Stomach smooth muscle (tissue), 2 donors: Measurements from ENCODE around the gene KCNMB1.

Experiments used
- H3K27ac ChIP-seq: one replicate; pipeline ENCODE4 v1.7.0; 2013; ENCODE audit warnings: mild to moderate bottlenecking, low read length, inconsistent platforms
- H3K27me3 ChIP-seq, 2 donors: one replicate each; pipeline ENCODE4 v1.7.0; 2013; ENCODE audit warnings: low read length in 2 of 2; ENCODE audit not compliant: insufficient read depth in 2 of 2, control insufficient read depth in 1 of 2
- H3K36me3 ChIP-seq, 2 donors: one replicate each; pipeline ENCODE4 v1.7.0; 2013; ENCODE audit warnings: low read length in 2 of 2; ENCODE audit not compliant: control insufficient read depth in 2 of 2, insufficient read depth in 2 of 2
- H3K4me1 ChIP-seq: one replicate; pipeline ENCODE4 v1.7.0; 2013; ENCODE audit warnings: low read length; ENCODE audit not compliant: control insufficient read depth, insufficient read depth
- H3K4me3 ChIP-seq, 2 donors: one replicate each; pipeline ENCODE4 v1.7.0; 2013; ENCODE audit warnings: low read length in 2 of 2
- H3K9ac ChIP-seq, 2 donors: one replicate each; pipeline ENCODE4 v1.7.0; 2013; ENCODE audit warnings: low read length in 2 of 2, mild to moderate bottlenecking in 1 of 2
- H3K9me3 ChIP-seq, 2 donors: one replicate each; pipeline ENCODE4 v1.7.0; 2013; ENCODE audit warnings: low read length in 2 of 2; ENCODE audit not compliant: control insufficient read depth in 2 of 2
- donor health status: healthy.
- donor health status: Pancreatic carcinoma.

The KCNMB1 gene

DNA sequence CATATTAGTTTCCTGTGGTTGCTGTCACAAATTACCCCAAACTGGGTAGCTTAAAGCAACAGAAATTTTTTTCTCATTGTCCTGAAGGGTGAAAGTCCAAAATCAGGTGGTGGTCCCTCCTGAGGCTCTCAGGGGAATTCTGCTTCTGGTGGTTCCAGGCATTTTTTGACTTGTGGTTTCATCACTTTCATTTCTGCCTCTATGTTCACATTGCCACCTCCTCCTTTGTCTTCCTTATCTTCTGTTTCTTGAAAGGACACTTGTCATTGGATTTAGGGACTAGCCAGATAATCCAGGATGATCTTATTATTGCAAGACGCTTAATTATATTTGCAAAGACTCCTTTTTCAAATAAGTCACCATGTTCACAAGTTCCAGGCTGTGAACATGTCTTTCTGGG is 43.2 kb downstream of the KCNMB1 start:
- H3K27ac ChIP-seq, result no peak overlapping the region
- no peak overlapping the region for H3K4me3 ChIP-seq
- H3K9me3 ChIP-seq, result no peaks in the 10 kb centered on the region
- H3K4me1 ChIP-seq, result peaks cover 4% of the 10 kb centered on the region
- no peaks in the 10 kb centered on the region for H3K36me3 ChIP-seq
- H3K27me3 ChIP-seq, result peaks cover 0 to 6% of the 10 kb centered on the region in 2 donors
- no peak overlapping the region for H3K9ac ChIP-seq

DNA sequence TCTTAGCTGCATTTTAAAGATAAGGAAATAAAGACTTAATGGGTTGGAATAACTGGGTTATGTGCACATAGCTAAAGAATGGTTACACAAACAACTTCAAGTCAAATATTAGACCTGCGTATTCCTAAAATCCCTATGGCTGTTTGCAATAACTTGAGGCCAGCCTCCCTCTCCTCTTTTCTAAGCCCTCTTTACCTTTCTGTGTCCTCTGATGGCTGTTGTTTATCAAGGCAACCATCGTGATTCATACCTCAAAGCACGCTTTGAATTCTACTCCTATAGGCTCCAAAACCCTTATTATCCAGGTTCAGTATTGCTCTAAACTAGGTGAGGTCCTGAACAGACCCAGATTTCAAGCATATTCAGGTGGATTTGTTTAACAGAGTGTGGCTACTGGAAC is 46.0 kb downstream of the KCNMB1 start:
- Histone ChIP-seq H3K4me3 (no peak overlapping the region), H3K9me3 (no peaks in the 10 kb centered on the region), H3K36me3 (no peaks in the 10 kb centered on the region), H3K9ac (no peak overlapping the region), H3K27ac (no peak overlapping the region), H3K4me1 (peaks cover 2% of the 10 kb centered on the region), H3K27me3 (peaks cover 0 to 6% of the 10 kb centered on the region in 2 donors)

DNA sequence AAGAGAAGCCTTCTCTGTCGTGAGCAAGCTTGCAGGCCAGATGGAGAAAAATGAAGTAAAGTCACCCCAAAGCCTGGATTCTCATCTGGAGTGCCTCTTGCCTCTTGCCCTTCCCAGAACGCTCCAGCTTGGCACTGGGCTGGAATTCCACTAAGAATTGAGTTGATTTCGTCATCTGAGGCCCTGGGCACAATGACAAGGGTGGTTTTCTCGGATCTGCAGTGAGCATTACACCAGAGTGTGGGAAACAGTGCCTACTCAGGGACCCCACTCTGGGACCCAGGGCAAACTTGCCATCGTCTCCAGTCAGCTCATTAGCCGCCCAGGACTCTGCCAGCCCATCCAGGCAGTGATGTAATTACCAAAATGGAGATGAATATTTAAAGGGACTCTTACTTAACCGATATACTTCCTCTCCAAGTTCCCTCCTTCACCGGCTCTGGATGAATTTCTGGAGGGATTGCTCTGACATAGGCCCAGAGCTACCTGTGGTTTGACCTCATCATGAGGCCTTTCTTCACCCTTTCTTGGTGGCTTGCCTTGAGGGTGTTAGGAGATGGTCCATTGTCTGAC is 46.9 kb downstream of the KCNMB1 start:
- no peak overlapping the region for H3K9ac ChIP-seq
- peaks cover 0 to 5% of the 10 kb centered on the region in 2 donors for H3K27me3 ChIP-seq
- H3K9me3 ChIP-seq, result no peaks in the 10 kb centered on the region
- H3K36me3 ChIP-seq, result no peaks in the 10 kb centered on the region
- H3K27ac ChIP-seq, result no peak overlapping the region
- no peak overlapping the region for H3K4me3 ChIP-seq
- H3K4me1 ChIP-seq, result no peaks in the 10 kb centered on the region

GRCh38 chr5:170341545-170341944 is 47.6 kb downstream of the KCNMB1 start:
- Histone ChIP-seq H3K9me3 (no peaks in the 10 kb centered on the region), H3K27ac (no peak overlapping the region), H3K9ac (no peak overlapping the region), H3K27me3 (peaks cover 0 to 3% of the 10 kb centered on the region in 2 donors), H3K36me3 (no peaks in the 10 kb centered on the region), H3K4me3 (no peak overlapping the region), H3K4me1 (no peaks in the 10 kb centered on the region)

DNA sequence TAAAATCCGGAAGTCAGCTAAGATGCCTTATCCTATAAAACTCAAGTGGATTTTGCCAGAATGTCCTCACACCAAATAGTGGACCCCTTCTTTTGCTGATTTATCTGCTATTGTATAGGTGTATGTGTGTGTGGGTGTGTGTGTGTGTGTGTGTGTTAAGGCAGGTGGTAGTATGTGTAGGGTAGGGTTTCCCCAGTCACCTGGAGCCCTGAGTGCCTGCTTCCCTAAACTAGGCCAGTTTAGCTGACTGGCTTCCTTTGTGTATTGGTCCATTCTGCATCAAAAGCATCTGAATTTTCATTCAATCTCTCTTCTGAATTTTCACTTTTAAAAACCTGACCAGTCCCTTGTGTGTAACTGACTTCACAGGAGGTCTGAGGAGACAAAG is 49.4 kb downstream of the KCNMB1 start:
- no peaks in the 10 kb centered on the region for H3K4me1 ChIP-seq
- peaks cover 0 to 3% of the 10 kb centered on the region in 2 donors for H3K27me3 ChIP-seq

DNA sequence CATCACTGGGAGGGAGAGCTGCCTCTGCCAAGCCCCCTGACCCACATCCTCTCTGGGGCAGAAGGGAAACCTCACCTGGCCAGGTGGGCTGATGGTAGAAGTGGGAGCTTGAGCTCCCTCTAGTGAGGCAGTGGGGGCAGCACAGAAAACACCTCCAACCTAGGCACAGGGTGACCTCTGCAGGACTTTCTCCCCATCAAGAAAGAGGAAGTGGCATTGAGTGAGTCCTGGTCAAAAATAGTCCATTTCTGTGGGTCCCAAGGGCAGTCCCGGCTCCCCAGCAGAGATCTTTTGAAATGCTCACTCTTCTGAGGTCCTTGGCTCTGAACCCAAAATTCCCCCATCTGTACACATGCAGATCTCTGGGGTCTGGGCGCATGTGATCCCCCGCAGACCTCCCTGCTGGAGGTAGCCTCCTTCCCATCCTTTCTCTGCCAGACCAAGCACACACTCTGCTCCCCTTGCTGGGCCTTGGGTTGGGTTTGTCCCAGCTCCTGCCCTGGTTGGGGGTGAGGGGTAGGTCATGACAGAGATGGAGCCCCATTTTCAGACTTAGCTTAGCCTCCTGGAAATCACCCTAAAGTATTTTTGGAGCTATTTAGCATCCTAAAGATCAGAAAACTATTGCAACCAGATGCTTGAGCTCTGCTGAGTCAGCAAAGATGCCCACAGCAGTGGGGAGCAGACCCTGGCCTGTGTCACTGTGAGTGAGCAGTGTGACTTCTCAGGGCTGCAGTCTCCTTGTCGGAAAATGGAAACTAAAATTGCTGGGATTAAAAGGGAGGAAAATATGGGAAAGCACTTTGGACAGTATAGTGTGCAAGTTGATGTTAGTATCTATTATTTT is 50.0 kb downstream of the KCNMB1 start:
- no peak overlapping the region for H3K27ac ChIP-seq
- no peak overlapping the region for H3K9ac ChIP-seq
- H3K36me3 ChIP-seq, result no peaks in the 10 kb centered on the region
- H3K27me3 ChIP-seq, result peaks cover 0 to 3% of the 10 kb centered on the region in 2 donors
- no peaks in the 10 kb centered on the region for H3K9me3 ChIP-seq
- no peak overlapping the region for H3K4me3 ChIP-seq
- H3K4me1 ChIP-seq, result no peaks in the 10 kb centered on the region

More for the DNA sequence above, 49.4 kb downstream of the KCNMB1 start:
- Histone ChIP-seq H3K9me3 (no peaks in the 10 kb centered on the region), H3K9ac (no peak overlapping the region), H3K4me3 (no peak overlapping the region), H3K27ac (no peak overlapping the region), H3K36me3 (no peaks in the 10 kb centered on the region)

- H3K9me3 ChIP-seq, result no peaks in the 10 kb centered on the region
- H3K27ac ChIP-seq, result no peak overlapping the region
- H3K27me3 ChIP-seq, result peaks cover 0 to 3% of the 10 kb centered on the region in 2 donors
- no peaks in the 10 kb centered on the region for H3K36me3 ChIP-seq
- H3K4me3 ChIP-seq, result no peak overlapping the region
- H3K9ac ChIP-seq, result no peak overlapping the region
- H3K4me1 ChIP-seq, result no peaks in the 10 kb centered on the region
Measured at GRCh38 chr5:170338291-170338690, 50.9 kb downstream of the KCNMB1 start.

DNA sequence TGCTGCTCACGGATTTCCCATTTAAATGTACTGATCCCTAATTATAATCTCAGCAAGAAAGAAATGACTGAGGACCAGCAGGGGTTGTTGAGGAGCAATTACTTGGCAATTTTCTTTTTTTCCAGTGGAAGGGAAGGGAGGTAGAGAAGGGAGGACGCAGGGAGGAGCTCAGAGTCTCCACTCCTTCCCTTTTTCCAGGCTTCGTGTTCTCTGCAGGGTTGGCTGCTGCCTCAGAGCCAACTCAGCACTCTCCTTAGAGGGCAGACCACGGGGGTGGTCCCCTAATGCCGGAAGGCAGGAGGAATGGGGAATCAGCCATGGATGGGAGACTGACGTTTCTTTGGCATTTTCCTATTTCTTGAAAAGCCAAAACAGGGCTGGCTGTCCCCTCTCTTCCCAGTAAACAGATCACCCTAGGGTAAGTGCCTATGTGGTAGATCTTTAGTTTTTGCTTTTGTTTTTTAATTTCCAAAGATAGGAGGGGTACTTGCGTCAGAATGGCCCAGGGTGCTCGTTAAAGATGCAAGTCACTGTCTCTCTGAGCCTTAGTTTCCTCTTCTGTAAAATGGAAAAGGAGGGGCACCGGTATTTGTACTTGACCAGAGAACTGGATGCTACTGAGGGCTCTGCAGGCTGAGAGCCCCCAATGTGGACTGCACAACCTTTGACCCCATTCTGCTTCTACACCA is 52.0 kb downstream of the KCNMB1 start:
- Histone ChIP-seq H3K9ac (no peak overlapping the region), H3K9me3 (no peaks in the 10 kb centered on the region), H3K4me3 (no peak overlapping the region), H3K36me3 (no peaks in the 10 kb centered on the region), H3K27me3 (peaks cover 0 to 2% of the 10 kb centered on the region in 2 donors), H3K27ac (no peak overlapping the region), H3K4me1 (peaks cover 2% of the 10 kb centered on the region)

DNA sequence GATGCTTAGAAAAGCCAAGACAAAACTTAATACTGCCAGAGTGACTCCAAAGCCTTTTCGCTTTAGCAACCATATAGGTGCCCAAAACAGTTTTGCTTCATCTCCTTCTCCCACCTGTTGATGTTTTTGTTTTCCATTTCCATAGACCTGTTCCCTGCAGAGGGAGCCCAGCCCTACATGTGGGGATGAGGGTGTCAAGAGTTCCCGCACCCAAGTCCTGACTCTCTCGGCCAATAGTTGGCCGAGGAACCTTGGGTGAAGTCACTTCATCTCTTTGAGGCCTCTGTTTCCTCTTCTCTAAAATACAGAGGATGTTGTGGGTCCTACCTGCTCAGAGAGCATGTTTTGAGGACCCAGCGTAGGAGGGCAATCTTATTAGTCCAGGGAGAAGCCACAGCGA is 53.1 kb downstream of the KCNMB1 start:
- Histone ChIP-seq H3K27me3 (peaks cover 0 to 2% of the 10 kb centered on the region in 2 donors), H3K4me3 (no peak overlapping the region), H3K9me3 (no peaks in the 10 kb centered on the region), H3K27ac (no peak overlapping the region), H3K4me1 (peaks cover 10% of the 10 kb centered on the region), H3K36me3 (no peaks in the 10 kb centered on the region), H3K9ac (no peak overlapping the region)

DNA sequence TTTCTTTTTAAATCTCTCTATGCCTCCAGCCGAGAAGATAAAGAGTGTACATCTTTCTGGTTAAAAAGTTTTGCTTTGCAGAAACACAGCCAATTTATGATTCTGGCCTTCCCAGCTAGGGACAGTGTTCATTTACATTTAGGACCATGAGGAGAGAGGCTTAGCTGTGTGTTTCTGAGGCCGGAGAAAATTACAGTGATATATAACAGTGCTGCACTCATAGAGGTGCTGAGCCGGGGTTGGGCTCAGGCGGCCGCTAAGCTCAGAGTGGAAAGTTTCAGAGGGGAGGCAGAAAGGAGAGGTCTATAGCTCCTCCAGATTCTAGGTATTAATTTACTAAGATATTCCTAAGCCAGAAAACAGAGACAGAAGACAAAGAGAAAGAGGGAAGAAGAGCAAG is 54.5 kb downstream of the KCNMB1 start:
- no peak overlapping the region for H3K9ac ChIP-seq
- no peak overlapping the region for H3K4me3 ChIP-seq
- no peaks in the 10 kb centered on the region for H3K36me3 ChIP-seq
- H3K9me3 ChIP-seq, result no peaks in the 10 kb centered on the region
- H3K4me1 ChIP-seq, result peaks cover 10% of the 10 kb centered on the region
- no peak overlapping the region for H3K27ac ChIP-seq
- H3K27me3 ChIP-seq, result peaks cover 0 to 2% of the 10 kb centered on the region in 2 donors
